Esophagus muscularis mucosa (tissue), 4 donors: ENCODE measurements around the gene SLC35G1.

Source experiments
- EP300 ChIP-seq: sonication (generic); formaldehyde crosslinking; IDR thresholded peaks from one replicate; pipeline ENCODE4 v1.6.1; 2017; ENCODE audit warnings: antibody characterized with exemption
- POLR2A ChIP-seq: fragments of 450-650 bp; IDR thresholded peaks from one replicate; pipeline ENCODE4 v1.6.1; 2017; ENCODE audit warnings: antibody characterized with exemption, moderate library complexity, mild to moderate bottlenecking, low read depth
- TF ChIP-seq, protein P1 (sequence below), 3 experiments: fragments of 200-600 bp in 2 of 3; fragments of 450-650 bp in 1 of 3; sonication (generic) in 2 of 3; IDR thresholded peaks; one replicate each; pipeline ENCODE4 v1.5.1; 2017 to 2019; ENCODE audit warnings: antibody characterized with exemption in 3 of 3, mild to moderate bottlenecking in 2 of 3, moderate library complexity in 1 of 3

DNA sequence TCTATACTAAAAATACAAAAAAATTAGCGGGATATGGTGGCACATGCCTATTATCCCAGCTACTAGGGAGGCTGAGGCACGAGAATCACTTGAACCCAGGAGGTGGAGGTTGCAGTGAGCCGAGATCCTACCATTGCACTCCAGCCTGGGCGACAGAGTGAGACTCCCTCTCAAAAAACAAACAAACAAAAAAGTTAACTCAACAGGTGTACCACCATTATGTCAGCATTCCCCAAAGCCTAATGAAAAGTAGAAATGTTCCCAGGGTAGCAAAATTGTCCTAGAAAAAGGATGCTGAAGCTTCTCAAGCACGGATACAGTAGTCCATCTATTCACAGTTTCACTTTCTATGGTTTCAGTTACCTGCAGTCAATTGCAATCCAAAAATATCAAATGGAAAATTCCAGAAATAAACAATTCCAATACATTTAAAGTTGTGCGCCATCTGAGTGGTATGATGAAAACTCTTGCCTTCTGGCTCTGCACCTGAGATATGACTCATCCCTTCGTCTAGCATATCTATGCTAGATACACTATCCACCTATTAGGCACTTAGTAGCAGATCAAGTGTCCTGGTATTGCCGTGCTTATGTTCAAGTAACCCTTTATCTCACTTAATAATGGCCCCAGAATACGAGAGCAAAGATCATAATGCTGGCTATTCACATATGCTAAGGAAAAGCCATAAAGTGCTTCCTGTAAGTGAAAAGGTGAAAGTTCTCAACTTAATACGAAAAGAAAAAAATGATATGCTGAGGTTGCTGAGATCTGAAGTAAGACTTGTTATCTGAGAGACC, 37.2 kb upstream of the SLC35G1 start:
- TF ChIP-seq EP300 (no peak), POLR2A (no peak)
- TF ChIP-seq, protein P1, sequence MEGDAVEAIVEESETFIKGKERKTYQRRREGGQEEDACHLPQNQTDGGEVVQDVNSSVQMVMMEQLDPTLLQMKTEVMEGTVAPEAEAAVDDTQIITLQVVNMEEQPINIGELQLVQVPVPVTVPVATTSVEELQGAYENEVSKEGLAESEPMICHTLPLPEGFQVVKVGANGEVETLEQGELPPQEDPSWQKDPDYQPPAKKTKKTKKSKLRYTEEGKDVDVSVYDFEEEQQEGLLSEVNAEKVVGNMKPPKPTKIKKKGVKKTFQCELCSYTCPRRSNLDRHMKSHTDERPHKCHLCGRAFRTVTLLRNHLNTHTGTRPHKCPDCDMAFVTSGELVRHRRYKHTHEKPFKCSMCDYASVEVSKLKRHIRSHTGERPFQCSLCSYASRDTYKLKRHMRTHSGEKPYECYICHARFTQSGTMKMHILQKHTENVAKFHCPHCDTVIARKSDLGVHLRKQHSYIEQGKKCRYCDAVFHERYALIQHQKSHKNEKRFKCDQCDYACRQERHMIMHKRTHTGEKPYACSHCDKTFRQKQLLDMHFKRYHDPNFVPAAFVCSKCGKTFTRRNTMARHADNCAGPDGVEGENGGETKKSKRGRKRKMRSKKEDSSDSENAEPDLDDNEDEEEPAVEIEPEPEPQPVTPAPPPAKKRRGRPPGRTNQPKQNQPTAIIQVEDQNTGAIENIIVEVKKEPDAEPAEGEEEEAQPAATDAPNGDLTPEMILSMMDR (IDR thresholded peaks at IDR 0.05) = no peak
